ENCODE measurements around the gene CDC37. TPM values are rescaled to one million over a fixed set of nuclear protein-coding genes. Genes with fewer than 3 reads are reported as not detected.

The CDC37 gene
- total RNA-seq (130 TPM), polyA plus RNA-seq (313 TPM)
- long read RNA-seq, donor 1, partial matches to known transcripts, result 0 of 2 reads
- long read RNA-seq, donor 1, other reads (novel, unspliced or antisense), result 0 of 2 reads
- long read RNA-seq, donor 2, transcript CDC37-209 (7 exons, 1,377 nt), result minor isoform, 14 of 109 reads
- long read RNA-seq, donor 2, transcript CDC37-201 (8 exons, 1,608 nt), result major isoform, 59 of 109 reads
- long read RNA-seq, donor 2, partial matches to known transcripts, result 36 of 109 reads
- long read RNA-seq, donor 2, other reads (novel, unspliced or antisense), result 0 of 109 reads
- long read RNA-seq, donor 3, transcript CDC37-209 (7 exons, 1,377 nt), result minor isoform, 32 of 143 reads
- long read RNA-seq, donor 3, transcript CDC37-201 (8 exons, 1,608 nt), result major isoform, 83 of 143 reads
- long read RNA-seq, donor 3, partial matches to known transcripts, result 21 of 143 reads
- long read RNA-seq, donor 3, other reads (novel, unspliced or antisense), result 7 of 143 reads
- long read RNA-seq, donor 4, transcript CDC37-201 (8 exons, 1,608 nt), result major isoform, 11 of 19 reads
- long read RNA-seq, donor 4, transcript CDC37-209 (7 exons, 1,377 nt), result minor isoform, 8 of 19 reads
- long read RNA-seq, donor 4, partial matches to known transcripts, result 0 of 19 reads
- long read RNA-seq, donor 4, other reads (novel, unspliced or antisense), result 0 of 19 reads
- long read RNA-seq, donor 5, transcript CDC37-209 (7 exons, 1,377 nt), result minor isoform, 18 of 109 reads
- long read RNA-seq, donor 5, transcript CDC37-201 (8 exons, 1,608 nt), result major isoform, 63 of 109 reads
- long read RNA-seq, donor 5, partial matches to known transcripts, result 28 of 109 reads
- long read RNA-seq, donor 5, other reads (novel, unspliced or antisense), result 0 of 109 reads
- long read RNA-seq, donor 6, transcript CDC37-201 (8 exons, 1,608 nt), result major isoform, 51 of 82 reads
- long read RNA-seq, donor 6, transcript CDC37-209 (7 exons, 1,377 nt), result minor isoform, 9 of 82 reads
- long read RNA-seq, donor 6, partial matches to known transcripts, result 21 of 82 reads
- long read RNA-seq, donor 6, other reads (novel, unspliced or antisense), result 0 of 82 reads
- long read RNA-seq, donor 7, transcript CDC37-201 (8 exons, 1,608 nt), result major isoform, 10 of 21 reads
- long read RNA-seq, donor 7, partial matches to known transcripts, result 6 of 21 reads
- long read RNA-seq, donor 7, other reads (novel, unspliced or antisense), result 0 of 21 reads
- long read RNA-seq, donor 8, transcript CDC37-201 (8 exons, 1,608 nt), result major isoform, 20 of 22 reads
- long read RNA-seq, donor 8, partial matches to known transcripts, result 0 of 22 reads
- long read RNA-seq, donor 8, other reads (novel, unspliced or antisense), result 0 of 22 reads
- long read RNA-seq, donor 9, transcript CDC37-209 (7 exons, 1,377 nt), result minor isoform, 7 of 25 reads
- long read RNA-seq, donor 9, transcript CDC37-201 (8 exons, 1,608 nt), result major isoform, 18 of 25 reads
- long read RNA-seq, donor 9, partial matches to known transcripts, result 0 of 25 reads
- long read RNA-seq, donor 9, other reads (novel, unspliced or antisense), result 0 of 25 reads
- long read RNA-seq, donor 10, transcript CDC37-201 (8 exons, 1,608 nt), result major isoform, 22 of 50 reads
- long read RNA-seq, donor 10, partial matches to known transcripts, result 26 of 50 reads
- long read RNA-seq, donor 10, other reads (novel, unspliced or antisense), result 0 of 50 reads

DNA sequence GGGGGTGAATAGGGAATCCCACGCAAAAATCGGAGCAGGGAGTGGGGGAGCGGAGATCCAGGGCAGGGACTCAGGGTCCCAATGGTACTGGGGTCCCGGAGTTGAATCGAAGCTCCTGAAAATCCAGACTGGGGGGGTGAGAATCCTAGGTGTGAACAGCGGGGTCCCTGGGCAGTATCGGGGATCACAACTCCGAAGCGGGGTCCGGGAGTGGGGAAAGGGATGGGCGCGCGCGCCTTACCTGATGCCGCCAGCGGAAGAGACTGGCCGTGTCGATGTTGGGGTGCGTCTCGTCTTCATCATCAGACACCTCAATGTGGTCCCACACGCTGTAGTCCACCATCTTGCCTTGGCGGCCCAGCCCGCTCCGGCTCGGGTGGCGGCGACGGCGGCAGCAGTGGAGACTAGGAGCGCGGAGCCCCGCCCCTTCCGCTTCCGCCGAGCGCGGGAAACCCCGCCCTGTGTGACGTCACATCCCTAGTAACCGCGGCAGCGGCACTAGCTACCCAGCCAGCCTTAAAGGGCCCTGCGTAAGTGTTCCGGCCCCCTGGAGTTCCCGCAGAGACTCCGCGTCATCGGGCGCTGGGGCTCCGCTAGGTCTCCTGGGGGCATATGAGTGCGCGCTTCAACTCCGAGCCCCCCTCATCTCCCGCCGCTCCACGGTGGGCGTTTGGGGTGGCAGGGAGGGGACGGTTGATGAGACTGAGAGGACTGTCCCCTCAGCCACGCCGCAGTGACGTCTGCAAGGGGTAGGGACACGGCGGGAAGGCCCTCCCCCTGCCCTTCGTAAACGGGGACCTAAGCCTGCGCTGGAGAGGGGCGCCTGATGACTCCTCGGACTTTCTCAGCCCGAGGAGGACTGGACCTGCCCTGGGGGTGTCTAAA, at the start of gene CDC37:
CDC37 (minus strand) TSS at position 406 of the 885 bp plus-strand sequence; CDS start at position 343, 63 bp downstream.
- no peaks in the 10 kb centered on the region for H3K9me3 ChIP-seq (ENCODE audit: control insufficient read depth in 2 of 2, insufficient read depth in 1 of 2, low read length in 1 of 2)
- peaks cover 5% of the 10 kb centered on the region in 2 donors for H3K36me3 ChIP-seq (ENCODE audit: control insufficient read depth in 2 of 2, insufficient read depth in 2 of 2, low read length in 1 of 2)
- H3K27me3 ChIP-seq (ENCODE audit: control insufficient read depth in 2 of 2, insufficient read depth in 1 of 2, low read length in 1 of 2), result peaks cover 0 to 27% of the 10 kb centered on the region in 2 donors
- H3K27ac ChIP-seq (ENCODE audit: low read depth in 1 of 2, low read length in 1 of 2), result peak within 1 kb of the TSS; percentile 66 to 70
- peak; percentile 89 to 98 (median 96) for DNase-seq (ENCODE audit: low read depth in 6 of 9, low spot score in 9 of 9)
- H3K4me3 ChIP-seq (ENCODE audit: low read length in 2 of 2), result peak within 1 kb of the TSS; percentile 84 to 97
- WGBS, result under 1% methylated on average over 69 of the region's 69 CpGs
- peaks cover 23 to 52% of the 10 kb centered on the region in 2 donors for H3K4me1 ChIP-seq (ENCODE audit: control insufficient read depth in 2 of 2, insufficient read depth in 2 of 2, low read length in 2 of 2)

DNA sequence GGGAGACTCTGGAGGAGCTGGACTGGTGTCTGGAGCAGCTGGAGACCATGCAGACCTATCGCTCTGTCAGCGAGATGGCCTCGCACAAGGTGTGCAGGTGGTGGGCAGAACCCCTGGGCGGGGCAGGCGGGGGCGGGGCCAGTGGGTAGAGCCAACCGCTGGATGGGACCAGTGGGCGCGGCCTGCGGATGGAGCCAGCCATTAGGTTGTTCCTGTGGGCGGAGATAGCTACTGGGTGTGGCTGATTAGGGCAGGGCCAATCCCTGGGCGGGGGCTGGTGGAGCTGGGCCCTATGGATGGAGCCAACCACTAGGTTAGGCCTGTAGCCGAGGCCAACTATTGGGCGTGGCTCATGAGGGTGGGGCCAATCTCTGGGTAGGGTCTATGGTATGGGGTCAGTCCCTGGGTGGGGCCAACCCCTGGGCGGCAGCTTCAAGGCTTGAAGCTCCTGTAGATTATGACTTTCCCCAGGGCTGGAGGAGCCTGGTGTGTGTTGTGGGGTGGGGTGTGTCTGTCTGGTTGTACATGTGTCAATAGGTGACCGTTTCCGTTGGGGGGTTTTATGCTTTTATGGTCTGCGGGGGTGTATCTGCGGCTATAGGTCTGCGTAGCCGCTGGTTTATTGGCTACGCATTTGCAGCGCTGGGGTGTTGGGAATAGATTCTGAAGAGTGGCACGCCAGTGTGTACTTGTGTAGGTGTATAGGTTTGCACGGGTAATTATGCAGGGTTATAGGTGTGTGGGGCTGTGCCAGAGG, 47.7 kb upstream of the CDC37 start:
- 88% methylated on average over 25 of the region's 25 CpGs for WGBS
- no peak for DNase-seq (ENCODE audit: low read depth in 6 of 9, low spot score in 9 of 9)
- H3K27ac ChIP-seq (ENCODE audit: low read depth in 1 of 2, low read length in 1 of 2), result no peak overlapping the region
- H3K4me3 ChIP-seq (ENCODE audit: low read length in 2 of 2), result no peak overlapping the region
- no peaks in the 10 kb centered on the region for H3K36me3 ChIP-seq (ENCODE audit: control insufficient read depth in 2 of 2, insufficient read depth in 2 of 2, low read length in 1 of 2)
- no peaks in the 10 kb centered on the region for H3K9me3 ChIP-seq (ENCODE audit: control insufficient read depth in 2 of 2, insufficient read depth in 1 of 2, low read length in 1 of 2)
- H3K4me1 ChIP-seq (ENCODE audit: control insufficient read depth in 2 of 2, insufficient read depth in 2 of 2, low read length in 2 of 2), result peaks cover 0 to 6% of the 10 kb centered on the region in 2 donors
- H3K27me3 ChIP-seq (ENCODE audit: control insufficient read depth in 2 of 2, insufficient read depth in 1 of 2, low read length in 1 of 2), result peaks cover 0 to 56% of the 10 kb centered on the region in 2 donors

DNA sequence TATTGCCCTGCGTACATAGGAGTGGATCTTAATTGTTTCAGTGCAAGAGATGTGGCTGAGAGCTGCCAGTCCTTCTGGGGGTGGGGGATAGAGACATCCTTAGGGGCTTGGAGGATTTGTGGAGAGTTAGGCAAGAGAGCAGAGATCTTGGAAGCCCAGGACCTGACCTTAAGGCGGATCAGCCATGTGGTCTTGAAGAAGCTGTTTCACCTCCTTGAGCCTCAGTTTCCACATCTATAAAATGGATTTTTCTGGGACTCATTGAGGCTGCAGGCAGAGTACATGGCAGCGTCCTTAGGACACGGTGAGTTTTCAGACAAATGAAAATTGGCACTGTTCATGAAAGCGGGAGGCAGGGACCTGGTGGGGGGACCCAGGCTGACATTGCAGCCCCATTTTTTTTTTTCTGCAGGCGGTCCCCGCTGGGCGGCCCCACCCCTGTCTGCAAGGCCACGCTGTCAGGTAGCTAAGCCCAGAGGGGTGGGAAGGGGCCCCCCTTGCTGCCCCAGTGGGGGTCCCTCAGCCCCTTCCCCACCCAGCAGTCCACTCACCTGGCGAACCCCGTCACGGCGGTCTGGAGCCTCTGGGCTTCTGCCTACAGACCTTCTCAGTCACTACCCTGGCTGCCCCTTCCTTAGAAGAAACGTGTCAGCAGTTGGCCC, 47.0 kb upstream of the CDC37 start:
- Histone ChIP-seq H3K27me3 (ENCODE audit: control insufficient read depth in 2 of 2, insufficient read depth in 1 of 2, low read length in 1 of 2) (peaks cover 0 to 55% of the 10 kb centered on the region in 2 donors), H3K4me3 (ENCODE audit: low read length in 2 of 2) (no peak overlapping the region), H3K4me1 (ENCODE audit: control insufficient read depth in 2 of 2, insufficient read depth in 2 of 2, low read length in 2 of 2) (peaks cover 0 to 6% of the 10 kb centered on the region in 2 donors), H3K27ac (ENCODE audit: low read depth in 1 of 2, low read length in 1 of 2) (no peak overlapping the region), H3K9me3 (ENCODE audit: control insufficient read depth in 2 of 2, insufficient read depth in 1 of 2, low read length in 1 of 2) (no peaks in the 10 kb centered on the region), H3K36me3 (ENCODE audit: control insufficient read depth in 2 of 2, insufficient read depth in 2 of 2, low read length in 1 of 2) (no peaks in the 10 kb centered on the region)
- WGBS, result 94% methylated on average over 14 of the region's 14 CpGs
- no peak for DNase-seq (ENCODE audit: low read depth in 6 of 9, low spot score in 9 of 9)

DNA sequence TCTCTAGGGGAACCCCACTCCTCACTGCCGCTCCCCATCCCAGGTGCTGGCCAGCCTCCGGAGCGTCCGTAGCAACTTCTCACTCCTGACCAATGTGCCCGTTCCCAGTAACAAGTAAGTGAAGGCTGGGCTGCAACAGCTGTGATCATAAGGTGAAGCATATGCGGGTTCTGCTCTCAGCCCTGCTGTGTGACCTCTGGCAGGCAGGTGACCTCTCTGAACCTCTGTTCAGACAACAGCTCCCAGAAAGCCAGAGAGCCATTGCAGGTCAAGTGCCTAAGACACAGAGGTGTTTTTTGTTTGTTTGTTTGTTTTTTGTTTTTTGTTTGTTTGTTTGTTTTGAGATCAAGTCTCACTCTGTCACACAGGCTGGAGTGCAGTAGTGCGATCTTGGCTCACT, 45.7 kb upstream of the CDC37 start:
- DNase-seq (ENCODE audit: low read depth in 6 of 9, low spot score in 9 of 9), result no peak
- Histone ChIP-seq H3K27ac (ENCODE audit: low read depth in 1 of 2, low read length in 1 of 2) (no peak overlapping the region), H3K4me3 (ENCODE audit: low read length in 2 of 2) (no peak overlapping the region), H3K27me3 (ENCODE audit: control insufficient read depth in 2 of 2, insufficient read depth in 1 of 2, low read length in 1 of 2) (peaks cover 0 to 45% of the 10 kb centered on the region in 2 donors), H3K4me1 (ENCODE audit: control insufficient read depth in 2 of 2, insufficient read depth in 2 of 2, low read length in 2 of 2) (no peaks in the 10 kb centered on the region), H3K9me3 (ENCODE audit: control insufficient read depth in 2 of 2, insufficient read depth in 1 of 2, low read length in 1 of 2) (no peaks in the 10 kb centered on the region), H3K36me3 (ENCODE audit: control insufficient read depth in 2 of 2, insufficient read depth in 2 of 2, low read length in 1 of 2) (no peaks in the 10 kb centered on the region)
- 94% methylated on average over 7 of the region's 7 CpGs for WGBS

DNA sequence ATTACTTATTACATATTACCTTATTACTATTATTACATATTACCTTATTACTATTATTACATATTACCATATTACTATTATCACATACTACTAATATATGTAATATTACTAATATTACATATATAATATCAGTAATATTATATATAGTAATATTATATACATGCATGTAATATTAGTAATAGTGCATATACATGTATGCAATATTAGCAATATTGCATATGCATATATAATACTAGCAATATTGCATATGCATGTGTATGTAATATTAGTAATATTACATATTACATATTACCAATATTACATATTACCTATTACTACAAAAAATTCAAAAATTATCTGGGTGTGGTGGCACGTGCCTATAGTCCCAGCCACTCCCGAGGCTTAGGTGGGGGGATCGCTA, 39.4 kb upstream of the CDC37 start:
- Histone ChIP-seq H3K27ac (ENCODE audit: low read depth in 1 of 2, low read length in 1 of 2) (no peak overlapping the region), H3K4me3 (ENCODE audit: low read length in 2 of 2) (no peak overlapping the region), H3K9me3 (ENCODE audit: control insufficient read depth in 2 of 2, insufficient read depth in 1 of 2, low read length in 1 of 2) (no peaks in the 10 kb centered on the region), H3K36me3 (ENCODE audit: control insufficient read depth in 2 of 2, insufficient read depth in 2 of 2, low read length in 1 of 2) (no peaks in the 10 kb centered on the region), H3K4me1 (ENCODE audit: control insufficient read depth in 2 of 2, insufficient read depth in 2 of 2, low read length in 2 of 2) (no peaks in the 10 kb centered on the region), H3K27me3 (ENCODE audit: control insufficient read depth in 2 of 2, insufficient read depth in 1 of 2, low read length in 1 of 2) (peaks cover 0 to 8% of the 10 kb centered on the region in 2 donors)
- 97% methylated on average over 3 of the region's 3 CpGs for WGBS
- DNase-seq (ENCODE audit: low read depth in 6 of 9, low spot score in 9 of 9), result no peak

DNA sequence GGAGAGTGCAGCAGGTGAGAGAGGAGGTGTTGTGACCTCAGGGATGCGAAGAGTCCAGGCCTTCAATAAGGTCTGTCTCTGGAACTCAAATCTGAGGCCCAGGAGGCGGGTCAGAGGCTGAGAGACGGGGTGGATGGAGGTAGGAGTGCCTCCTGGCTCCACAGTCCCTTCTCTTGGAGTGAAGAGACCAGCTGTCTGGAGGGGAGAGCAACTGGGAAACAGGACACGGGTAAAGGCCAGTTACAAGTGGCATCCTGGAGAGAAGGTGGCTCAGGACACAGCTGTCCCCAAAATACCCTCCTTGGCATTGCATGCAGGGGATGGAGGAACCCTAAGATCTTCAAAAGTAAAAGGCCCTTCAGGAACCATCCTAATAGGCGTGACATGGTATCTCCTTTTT, 36.2 kb upstream of the CDC37 start:
- Histone ChIP-seq H3K36me3 (ENCODE audit: control insufficient read depth in 2 of 2, insufficient read depth in 2 of 2, low read length in 1 of 2) (no peaks in the 10 kb centered on the region), H3K27ac (ENCODE audit: low read depth in 1 of 2, low read length in 1 of 2) (no peak overlapping the region), H3K9me3 (ENCODE audit: control insufficient read depth in 2 of 2, insufficient read depth in 1 of 2, low read length in 1 of 2) (no peaks in the 10 kb centered on the region), H3K4me3 (ENCODE audit: low read length in 2 of 2) (no peak overlapping the region), H3K4me1 (ENCODE audit: control insufficient read depth in 2 of 2, insufficient read depth in 2 of 2, low read length in 2 of 2) (no peaks in the 10 kb centered on the region), H3K27me3 (ENCODE audit: control insufficient read depth in 2 of 2, insufficient read depth in 1 of 2, low read length in 1 of 2) (peaks cover 0 to 14% of the 10 kb centered on the region in 2 donors)
- no peak for DNase-seq (ENCODE audit: low read depth in 6 of 9, low spot score in 9 of 9)
- 91% methylated on average over 5 of the region's 5 CpGs for WGBS

DNA sequence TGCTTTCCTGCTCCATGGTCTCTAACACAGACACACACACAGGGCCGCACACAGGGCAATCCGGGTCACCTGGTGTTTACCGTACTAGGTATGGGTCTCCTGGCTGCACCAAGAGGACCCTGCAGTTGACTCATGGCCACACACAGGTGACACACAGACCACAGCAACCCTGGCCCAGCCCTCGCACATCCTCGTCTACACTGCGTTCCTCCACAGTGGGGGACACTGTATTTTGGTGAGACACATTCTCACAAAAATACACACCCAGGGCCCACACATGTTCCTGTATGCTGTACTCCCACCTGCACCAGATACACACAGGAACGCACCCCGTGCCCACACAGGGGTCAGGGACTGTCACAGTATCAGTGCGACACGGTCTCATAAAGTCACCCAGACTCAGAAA, 29.8 kb upstream of the CDC37 start:
- H3K4me3 ChIP-seq (ENCODE audit: low read length in 2 of 2), result no peak overlapping the region
- no peak for DNase-seq (ENCODE audit: low read depth in 6 of 9, low spot score in 9 of 9)
- H3K36me3 ChIP-seq (ENCODE audit: control insufficient read depth in 2 of 2, insufficient read depth in 2 of 2, low read length in 1 of 2), result no peaks in the 10 kb centered on the region
- no peak overlapping the region for H3K27ac ChIP-seq (ENCODE audit: low read depth in 1 of 2, low read length in 1 of 2)
- WGBS, result 96% methylated on average over 10 of the region's 10 CpGs
- H3K27me3 ChIP-seq (ENCODE audit: control insufficient read depth in 2 of 2, insufficient read depth in 1 of 2, low read length in 1 of 2), result peaks cover 43 to 70% of the 10 kb centered on the region in 2 donors
- H3K9me3 ChIP-seq (ENCODE audit: control insufficient read depth in 2 of 2, insufficient read depth in 1 of 2, low read length in 1 of 2), result no peaks in the 10 kb centered on the region
- H3K4me1 ChIP-seq (ENCODE audit: control insufficient read depth in 2 of 2, insufficient read depth in 2 of 2, low read length in 2 of 2), result peaks cover 0 to 13% of the 10 kb centered on the region in 2 donors

All from thymus (tissue), 14 donors.